Measurements from ENCODE around the gene DNAH14. TPM values are rescaled to one million over a fixed set of nuclear protein-coding genes. Genes with fewer than 3 reads are reported as not detected.

The DNAH14 gene
- total and polyA plus RNA-seq, 2 of the 4 experiments (the other 2 are of a cell fraction): 2.7 to 3.6 TPM

- no peak for TF ChIP-seq SMC3 (IDR thresholded peaks at IDR 0.05; ENCODE audit: low read depth, low read length)
These were observed 501.8 kb downstream of the DNAH14 start (continued) for GRCh38 chr1:225431081-225431863.

- H4K20me1 ChIP-seq (ENCODE audit: insufficient read depth, low read length): no peaks in the 10 kb centered on the region
- H2BK20ac ChIP-seq (ENCODE audit: low read depth, low read length): no peak overlapping the region
- ChIA-PET CTCF (no interaction called here), POLR2A (ENCODE audit: unreplicated experiment) (no interaction called here)
- no peaks in the 10 kb centered on the region for H3K79me1 ChIP-seq (ENCODE audit: low read depth in 1 of 2, low read length in 2 of 2)
- in situ Hi-C loops (cut with MboI; ENCODE audit: low sequenced_read_pairs): no loop called here
- H3K4ac ChIP-seq (ENCODE audit: low read depth, low read length): no peak overlapping the region
- no peak overlapping the region for H3K14ac ChIP-seq (replicated peaks; ENCODE audit: low read depth, low read length)
- 67 to 100% methylated on average over 1 of the region's 5 CpGs for WGBS, 2 experiments (ENCODE audit: extremely low coverage in 2 of 2, insufficient read length in 1 of 2)
- BruUV-seq (replicated peaks): no TSS peak
- no peak overlapping the region for H3K27ac ChIP-seq (ENCODE audit: insufficient read depth, low read length)
- H2AK5ac ChIP-seq (ENCODE audit: low read depth, low read length): no peak overlapping the region
- no peak overlapping the region for H2AFZ ChIP-seq (replicated peaks; ENCODE audit: low read length, poor library complexity)
- no peak overlapping the region for H3K9ac ChIP-seq (ENCODE audit: low read depth, low read length)
- H4K91ac ChIP-seq (ENCODE audit: insufficient read depth, low read depth, low read length): no peak overlapping the region
- no peak overlapping the region for H3K4me3 ChIP-seq (ENCODE audit: insufficient read depth, low read depth, low read length)
- no peak overlapping the region for H3K18ac ChIP-seq (ENCODE audit: low read depth, low read length)
- dilution Hi-C loops (cut with HindIII; ENCODE audit: low sequenced_read_pairs, unreplicated experiment): no loop called here
- no peak overlapping the region for H2BK5ac ChIP-seq (ENCODE audit: low read depth, low read length, poor library complexity, severe bottlenecking)
- H3K23ac ChIP-seq (ENCODE audit: low read depth, low read length): no peak overlapping the region
- DNase-seq: no peak
- H3K27me3 ChIP-seq (ENCODE audit: control insufficient read depth, insufficient read depth, low read length): peaks cover 5% of the 10 kb centered on the region; the same call in 1 of the 2 replicates
- no peak for ATAC-seq (ENCODE audit: low read depth)
- no peak overlapping the region for H2BK15ac ChIP-seq (ENCODE audit: low read depth, low read length)
- no peak overlapping the region for H3K4me2 ChIP-seq (ENCODE audit: low read depth, low read length)
- H3K56ac ChIP-seq (ENCODE audit: extremely low read depth, insufficient read depth, low read length): no peak overlapping the region
- H2BK120ac ChIP-seq (ENCODE audit: low read depth, low read length): no peak overlapping the region
- no peaks in the 10 kb centered on the region for H3K9me3 ChIP-seq (ENCODE audit: control insufficient read depth, insufficient read depth, low read length)
- H3K9me1 ChIP-seq (ENCODE audit: insufficient read depth, low read length): no peaks in the 10 kb centered on the region
- intact Hi-C loops (cut with micrococcal nuclease): no loop called here
- no peaks in the 10 kb centered on the region for H3K36me3 ChIP-seq (ENCODE audit: control insufficient read depth, insufficient read depth, low read length)
- no peak overlapping the region for H2AK9ac ChIP-seq (replicated peaks; ENCODE audit: low read depth, low read length, poor library complexity)
- no peak overlapping the region for H4K8ac ChIP-seq (ENCODE audit: low read depth in 2 of 2, low read length in 2 of 2)
- no peaks in the 10 kb centered on the region for H3K4me1 ChIP-seq (ENCODE audit: control insufficient read depth, insufficient read depth, low read length)
- no peak overlapping the region for H4K5ac ChIP-seq (ENCODE audit: low read depth, low read length)
- TF ChIP-seq BHLHE40 (IDR thresholded peaks at IDR 0.05; ENCODE audit: low read depth, low read length) (no peak), POLR2A (IDR thresholded peaks at IDR 0.05; ENCODE audit: low read depth, low read length) (no peak), CTCF (conservative IDR thresholded peaks at IDR 0.05; ENCODE audit: low read depth, low read length) (no peak), MAFK (IDR thresholded peaks at IDR 0.05; ENCODE audit: low read depth, low read length) (no peak), MAZ (IDR thresholded peaks at IDR 0.05; ENCODE audit: borderline replicate concordance, low read depth, low read length) (no peak), RFX5 (IDR thresholded peaks at IDR 0.05; ENCODE audit: low read depth, low read length) (no peak), MXI1 (IDR thresholded peaks at IDR 0.05; ENCODE audit: borderline replicate concordance, low read depth, low read length) (no peak), CHD1 (IDR thresholded peaks at IDR 0.05; ENCODE audit: low read depth, low read length) (no peak), RAD21 (IDR thresholded peaks at IDR 0.05; ENCODE audit: low read length) (no peak), RCOR1 (IDR thresholded peaks at IDR 0.05; ENCODE audit: insufficient replicate concordance, low read length) (no peak), FOS (IDR thresholded peaks at IDR 0.05; ENCODE audit: low read depth, low read length) (no peak), SMC3 (IDR thresholded peaks at IDR 0.05; ENCODE audit: low read depth, low read length) (no peak)
- TF ChIP-seq, protein P1, sequence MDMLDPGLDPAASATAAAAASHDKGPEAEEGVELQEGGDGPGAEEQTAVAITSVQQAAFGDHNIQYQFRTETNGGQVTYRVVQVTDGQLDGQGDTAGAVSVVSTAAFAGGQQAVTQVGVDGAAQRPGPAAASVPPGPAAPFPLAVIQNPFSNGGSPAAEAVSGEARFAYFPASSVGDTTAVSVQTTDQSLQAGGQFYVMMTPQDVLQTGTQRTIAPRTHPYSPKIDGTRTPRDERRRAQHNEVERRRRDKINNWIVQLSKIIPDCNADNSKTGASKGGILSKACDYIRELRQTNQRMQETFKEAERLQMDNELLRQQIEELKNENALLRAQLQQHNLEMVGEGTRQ (IDR thresholded peaks at IDR 0.05; ENCODE audit: low read depth, low read length): no peak
These were observed 504.6 kb downstream of the DNAH14 start for GRCh38 chr1:225434046-225434445.

Data from IMR-90 (cell line).